Activated CD8-positive, alpha-beta T cell treated with anti-CD3 and anti-CD28 coated beads, Interleukin-2, amount 10 ng/mL, durations not matched to agents 7 days and 5 days (primary cell): ENCODE measurements around the gene TOX2. TPM values are rescaled to one million over a fixed set of nuclear protein-coding genes. Genes with fewer than 3 reads are reported as not detected.

ENCODE experiments used
- ATAC-seq: fragments of 150-1000 bp; cut with Tn5 transposase; one replicate; pipeline ENCODE4 v1.10.0; 2021; ENCODE audit warnings: moderate library complexity
- CTCF ChIA-PET: fragments of 350-600 bp; sonication (Branson Sonifier 250); formaldehyde crosslinking; loops from one replicate; lab custom pipeline; 2021; ENCODE audit warnings: antibody characterized with exemption; lab: Charles Lee
- POLR2A ChIA-PET: fragments of 350-600 bp; sonication (Branson Sonifier 250); formaldehyde crosslinking; loops from one replicate; lab custom pipeline; 2021; ENCODE audit warnings: antibody characterized with exemption; lab: Charles Lee
- DNase-seq: peaks from one replicate; pipeline ENCODE4 v3.0.0-alpha.2; 2020
- H3K27ac Mint-ChIP-seq: one replicate; pipeline ENCODE4 v1.8.0; 2021; ENCODE audit warnings: mild to moderate bottlenecking, mixed read lengths
- H3K27me3 Mint-ChIP-seq: one replicate; pipeline ENCODE4 v1.8.0; 2021; ENCODE audit warnings: low read depth, mixed read lengths
- H3K36me3 Mint-ChIP-seq: one replicate; pipeline ENCODE4 v1.8.0; 2021; ENCODE audit warnings: low read depth, mixed read lengths
- H3K4me1 Mint-ChIP-seq: one replicate; pipeline ENCODE4 v1.8.0; 2021; ENCODE audit warnings: low read depth, mixed read lengths
- H3K4me3 Mint-ChIP-seq: one replicate; pipeline ENCODE4 v1.8.0; 2021; ENCODE audit warnings: mild to moderate bottlenecking, mixed read lengths
- H3K9me3 Mint-ChIP-seq: one replicate; pipeline ENCODE4 v1.8.0; 2022; ENCODE audit warnings: mixed read lengths; ENCODE audit not compliant: insufficient read depth
- total RNA-seq, 2 experiments: library from RNA; stranded (reverse); gene quantifications; one replicate each; pipeline ENCODE4 v1.2.3, GENCODE V29; 2021

Gene TOX2
- total RNA-seq, 2 experiments from 2014 or later = 0.31 to 0.61 TPM

DNA sequence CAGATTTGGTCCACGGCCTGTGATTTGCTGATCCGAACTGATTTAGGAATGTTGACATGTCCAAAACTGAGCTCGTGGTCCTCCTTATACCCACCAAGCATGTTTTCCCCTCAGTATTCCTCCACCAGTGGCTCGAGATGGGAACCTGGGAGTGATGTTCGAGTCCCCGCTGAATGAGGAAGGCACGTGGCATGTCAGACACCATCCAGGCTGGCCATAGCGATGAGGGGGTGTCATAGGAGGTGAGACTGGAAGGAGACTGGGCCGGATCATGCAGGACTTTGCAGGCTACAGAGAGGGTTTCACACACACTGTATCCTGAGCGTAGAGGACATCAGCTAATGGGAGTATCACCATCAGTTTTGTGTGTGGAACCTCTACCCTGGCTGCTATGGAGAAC lies 78.2 kb downstream of the TOX2 start:
- peaks cover 33% of the 10 kb centered on the region for H3K27me3 Mint-ChIP-seq
- H3K27ac Mint-ChIP-seq = no peak overlapping the region
- peaks cover 8% of the 10 kb centered on the region for H3K9me3 Mint-ChIP-seq
- peaks cover 8% of the 10 kb centered on the region for H3K36me3 Mint-ChIP-seq
- no peak overlapping the region for H3K4me3 Mint-ChIP-seq
- ATAC-seq (no peak), DNase-seq (no peak)
- ChIA-PET POLR2A (no interaction called here), CTCF (interaction anchor here (1.2 kb wide), 1 partner anchor 14 kb away, joined by 3 read pairs; no protein-coding TSS in a partner anchor)
- peaks cover 7% of the 10 kb centered on the region for H3K4me1 Mint-ChIP-seq

DNA sequence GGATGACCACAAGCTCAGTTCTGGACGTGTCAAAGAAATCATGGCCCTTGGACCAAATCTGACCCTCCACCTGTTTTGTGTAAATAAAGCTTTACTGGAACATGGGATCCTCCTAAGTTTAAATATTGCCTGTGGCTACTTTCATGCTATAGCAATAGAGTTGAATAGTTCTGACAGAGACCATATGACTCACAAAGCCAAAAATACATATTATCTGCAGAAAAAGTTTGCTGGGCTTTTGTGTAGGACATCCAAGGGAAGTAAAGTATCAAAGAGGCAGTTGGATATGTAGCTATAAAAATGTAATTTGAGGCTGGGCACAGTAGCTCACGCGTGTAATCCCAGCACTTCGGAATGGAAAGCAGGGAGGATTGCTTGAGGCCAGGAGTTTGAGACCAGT lies 78.9 kb downstream of the TOX2 start:
- H3K4me1 Mint-ChIP-seq = peaks cover 2% of the 10 kb centered on the region
- ATAC-seq = no peak
- peaks cover 7% of the 10 kb centered on the region for H3K36me3 Mint-ChIP-seq
- H3K27me3 Mint-ChIP-seq = peaks cover 37% of the 10 kb centered on the region
- no peak overlapping the region for H3K27ac Mint-ChIP-seq
- no peak for DNase-seq
- CTCF ChIA-PET = interaction anchor here (1.2 kb wide), 1 partner anchor 14 kb away, joined by 3 read pairs; no protein-coding TSS in a partner anchor
- peaks cover 8% of the 10 kb centered on the region for H3K9me3 Mint-ChIP-seq
- POLR2A ChIA-PET = no interaction called here
- H3K4me3 Mint-ChIP-seq = no peak overlapping the region

DNA sequence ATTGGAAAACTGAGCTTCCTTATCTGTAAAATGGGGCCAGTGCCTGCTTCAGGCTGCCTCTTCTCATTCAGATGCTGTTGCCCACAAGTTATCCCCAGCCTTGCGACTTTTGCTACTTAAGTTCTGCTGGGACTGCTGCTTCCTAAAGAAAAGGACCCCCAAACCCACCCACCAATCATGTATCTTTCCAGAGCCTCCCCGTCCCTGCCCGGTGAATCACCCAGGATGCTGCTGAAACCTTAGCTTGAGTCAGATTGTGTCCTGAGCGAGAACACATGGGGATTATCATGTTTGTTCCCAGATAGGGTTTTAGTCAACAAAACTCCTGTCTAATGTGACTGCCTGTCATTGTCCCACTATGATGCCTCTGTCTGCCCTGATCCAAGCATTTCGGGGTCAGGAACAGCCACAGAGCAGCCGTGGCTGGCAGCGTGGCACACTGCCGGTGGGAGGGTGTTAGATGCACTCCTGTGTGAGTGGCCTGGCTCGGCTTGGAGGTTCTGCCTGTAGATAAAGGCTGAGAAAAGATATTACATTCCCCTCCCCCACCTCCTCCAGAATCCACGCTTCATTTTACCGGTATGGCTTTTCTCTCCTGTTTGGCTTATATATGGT lies 79.9 kb downstream of the TOX2 start:
- ATAC-seq (no peak), DNase-seq (no peak)
- H3K4me1 Mint-ChIP-seq = peaks cover 2% of the 10 kb centered on the region
- H3K36me3 Mint-ChIP-seq = peaks cover 5% of the 10 kb centered on the region
- ChIA-PET CTCF (interaction anchor here (0.7 kb wide), 1 partner anchor 11 kb away, joined by 3 read pairs; no protein-coding TSS in a partner anchor), POLR2A (no interaction called here)
- no peak overlapping the region for H3K27ac Mint-ChIP-seq
- H3K9me3 Mint-ChIP-seq = peaks cover 6% of the 10 kb centered on the region
- H3K4me3 Mint-ChIP-seq = no peak overlapping the region
- H3K27me3 Mint-ChIP-seq = peaks cover 36% of the 10 kb centered on the region

DNA sequence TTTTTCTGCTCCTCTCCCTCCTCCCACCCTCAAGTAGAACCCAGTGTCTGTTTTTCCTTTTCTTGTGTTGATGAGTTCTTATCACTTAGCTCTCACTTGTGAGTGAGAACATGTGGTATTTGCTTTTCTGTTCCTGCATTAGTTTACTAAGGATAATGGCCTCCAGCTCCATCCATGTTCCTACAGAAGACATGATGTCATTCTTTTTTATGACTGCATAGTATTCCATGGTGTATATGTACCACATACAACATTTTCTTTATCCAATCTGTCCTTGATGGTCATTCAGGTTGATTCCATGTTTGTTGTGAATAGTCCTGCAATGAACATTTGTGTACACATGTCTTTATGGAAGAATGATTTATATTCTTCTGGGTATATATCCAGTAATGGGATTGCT lies 81.0 kb downstream of the TOX2 start:
- no peaks in the 10 kb centered on the region for H3K9me3 Mint-ChIP-seq
- no peak overlapping the region for H3K27ac Mint-ChIP-seq
- ChIA-PET POLR2A (interaction anchor here (0.9 kb wide), 1 partner anchor 13 kb away, joined by 3 read pairs; no protein-coding TSS in a partner anchor), CTCF (interaction anchor here (1.8 kb wide), 1 partner anchor 12 kb away, joined by 5 read pairs; no protein-coding TSS in a partner anchor)
- ATAC-seq (no peak), DNase-seq (no peak)
- no peak overlapping the region for H3K4me3 Mint-ChIP-seq
- H3K27me3 Mint-ChIP-seq = peaks cover 47% of the 10 kb centered on the region
- peaks cover 2% of the 10 kb centered on the region for H3K4me1 Mint-ChIP-seq
- peaks cover 2% of the 10 kb centered on the region for H3K36me3 Mint-ChIP-seq

DNA sequence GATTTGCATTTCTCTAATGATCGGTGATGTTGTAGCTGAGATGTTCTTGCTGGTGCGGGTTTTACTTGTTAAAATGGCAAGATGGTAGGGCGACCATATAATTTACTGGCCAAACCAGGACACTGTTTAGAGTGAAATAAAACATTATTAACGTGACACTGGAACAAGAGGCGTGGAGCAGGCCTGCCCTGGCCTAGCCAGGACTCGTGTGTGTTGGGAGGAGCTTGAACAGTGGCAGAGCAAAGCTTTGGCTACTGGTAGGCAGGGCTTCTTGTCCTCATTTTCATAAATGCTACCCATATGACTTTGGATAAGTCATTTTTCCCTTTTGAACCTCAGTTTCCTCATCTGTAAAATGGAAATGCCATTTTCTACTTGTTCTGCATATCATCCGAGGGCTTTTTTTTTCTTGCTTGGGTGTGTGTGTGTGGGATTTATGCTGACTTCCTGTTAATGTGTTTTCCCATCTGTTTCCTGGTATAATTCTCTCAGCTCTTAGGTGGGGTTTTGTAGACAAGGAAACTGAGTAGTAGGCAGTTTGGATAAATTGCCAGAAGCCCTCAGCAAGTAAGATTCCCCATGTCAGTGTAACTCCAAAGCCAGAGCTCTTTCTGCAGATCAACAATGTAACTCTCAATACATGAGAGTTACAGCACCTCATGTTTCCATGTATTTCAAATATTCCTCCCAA lies 81.7 kb downstream of the TOX2 start:
- peaks cover 48% of the 10 kb centered on the region for H3K27me3 Mint-ChIP-seq
- peaks cover 2% of the 10 kb centered on the region for H3K36me3 Mint-ChIP-seq
- no peak overlapping the region for H3K4me3 Mint-ChIP-seq
- POLR2A ChIA-PET = interaction anchor here (0.6 to 1.1 kb wide), 2 partner anchors 18 to 64 kb away, joined by 3 read pairs; no protein-coding TSS in a partner anchor
- no peaks in the 10 kb centered on the region for H3K9me3 Mint-ChIP-seq
- DNase-seq = no peak
- no peak overlapping the region for H3K27ac Mint-ChIP-seq
- peaks cover 2% of the 10 kb centered on the region for H3K4me1 Mint-ChIP-seq
- CTCF ChIA-PET = interaction anchor here (1.0 to 1.8 kb wide), 3 partner anchors 13 to 60 kb away, joined by 4 to 5 read pairs (median 4); no protein-coding TSS in a partner anchor
- ATAC-seq = no peak

DNA sequence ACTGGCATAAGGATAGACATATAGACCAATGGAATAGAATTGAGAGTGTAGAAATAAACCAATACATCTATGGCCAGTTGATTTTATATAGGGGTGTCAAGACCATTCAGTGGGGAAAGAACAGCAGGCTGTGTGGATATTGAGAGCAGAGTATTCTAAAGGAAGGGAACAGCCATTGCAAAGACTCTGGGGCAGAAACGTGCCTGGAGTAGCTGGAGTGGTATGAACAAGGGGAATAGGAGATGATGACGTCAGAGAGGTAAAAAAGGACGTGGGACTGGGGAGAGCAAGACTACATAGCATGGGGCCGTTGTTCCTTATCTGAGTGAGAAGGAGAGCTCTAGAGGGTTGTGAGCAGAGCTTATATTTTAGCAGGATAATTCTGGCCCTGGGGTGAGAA lies 85.2 kb downstream of the TOX2 start:
- CTCF ChIA-PET = no interaction called here
- POLR2A ChIA-PET = no interaction called here

DNA sequence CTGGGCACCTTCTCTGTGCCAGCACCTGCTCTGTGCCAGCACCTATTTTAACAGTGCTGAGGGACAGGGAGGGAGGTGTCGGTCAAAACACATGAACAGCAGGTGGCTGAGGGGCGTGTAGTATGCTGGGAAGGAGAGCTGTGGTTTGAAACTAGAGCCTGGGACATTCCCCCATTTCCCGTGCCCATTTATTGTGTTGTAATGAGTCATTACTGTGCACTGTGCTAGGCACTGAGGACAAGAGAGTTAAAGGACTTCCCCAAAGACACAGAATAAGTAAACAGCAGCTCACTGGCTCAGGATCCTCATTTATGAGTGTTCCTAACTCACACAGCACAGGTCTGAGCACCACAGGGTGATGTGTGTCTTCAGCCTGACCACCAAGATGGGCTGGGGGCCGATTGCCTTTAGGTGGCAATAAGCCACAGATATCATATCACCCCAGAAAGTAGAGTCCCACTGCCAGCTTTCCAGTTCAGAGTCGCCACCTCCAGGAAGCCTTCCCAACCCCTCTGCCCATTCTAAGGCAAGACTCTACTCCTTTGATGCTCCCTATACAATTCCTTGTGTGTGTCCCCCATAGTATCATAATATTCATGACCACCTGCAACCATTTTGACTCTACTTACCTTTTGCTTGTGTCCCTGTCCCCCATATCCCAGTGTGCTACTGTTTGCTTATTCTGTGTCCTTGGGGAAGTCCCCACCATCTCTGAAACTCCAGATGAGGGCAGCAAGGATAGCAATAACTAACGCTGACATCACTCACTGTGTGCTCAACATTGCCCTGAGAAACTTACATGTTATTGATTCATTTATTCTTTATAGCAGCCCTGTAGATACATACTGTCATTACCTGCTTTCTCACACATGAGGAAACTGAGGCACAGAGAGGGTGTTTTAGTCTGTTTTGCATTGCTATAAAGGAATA lies 87.3 kb downstream of the TOX2 start:
- ChIA-PET CTCF (no interaction called here), POLR2A (no interaction called here)
- Mint-ChIP-seq H3K27me3 (peaks cover 71% of the 10 kb centered on the region), H3K4me3 (no peak overlapping the region), H3K27ac (no peak overlapping the region), H3K36me3 (peaks cover 2% of the 10 kb centered on the region), H3K9me3 (no peaks in the 10 kb centered on the region), H3K4me1 (peaks cover 25% of the 10 kb centered on the region)
- DNase-seq (no peak), ATAC-seq (no peak)

More for the DNA sequence above, 85.2 kb downstream of the TOX2 start:
- Mint-ChIP-seq H3K27me3 (peaks cover 72% of the 10 kb centered on the region), H3K36me3 (peaks cover 2% of the 10 kb centered on the region), H3K9me3 (no peaks in the 10 kb centered on the region), H3K27ac (no peak overlapping the region), H3K4me3 (no peak overlapping the region), H3K4me1 (peaks cover 23% of the 10 kb centered on the region)
- ATAC-seq (no peak), DNase-seq (no peak)

DNA sequence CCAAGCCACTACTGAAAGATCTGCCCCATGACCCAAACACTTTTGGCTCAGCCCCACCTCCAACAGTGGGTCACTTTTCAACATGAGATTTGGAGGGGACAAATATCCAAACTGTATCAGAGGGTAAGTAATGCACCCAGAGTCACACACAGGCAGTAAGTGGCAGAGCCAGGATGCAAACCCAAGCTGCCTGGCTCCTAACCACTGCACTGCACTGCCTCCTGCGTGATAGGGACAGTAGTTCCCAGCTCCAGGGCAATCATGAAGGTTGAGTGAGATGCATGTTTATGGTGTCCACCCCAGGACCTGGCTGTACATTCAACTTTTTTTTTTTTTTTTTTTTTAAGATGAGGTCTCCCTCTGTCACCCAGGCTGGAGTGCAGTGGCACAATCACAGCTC lies 88.2 kb downstream of the TOX2 start:
- CTCF ChIA-PET = no interaction called here
- H3K4me3 Mint-ChIP-seq = no peak overlapping the region
- H3K4me1 Mint-ChIP-seq = peaks cover 25% of the 10 kb centered on the region
- H3K36me3 Mint-ChIP-seq = peaks cover under 1% of the 10 kb centered on the region
- no peaks in the 10 kb centered on the region for H3K9me3 Mint-ChIP-seq
- ATAC-seq = no peak
- H3K27ac Mint-ChIP-seq = no peak overlapping the region
- POLR2A ChIA-PET = interaction anchor here (0.9 kb wide), 1 partner anchor 147 kb away, joined by 3 read pairs; no protein-coding TSS in a partner anchor
- DNase-seq = no peak
- peaks cover 71% of the 10 kb centered on the region for H3K27me3 Mint-ChIP-seq

DNA sequence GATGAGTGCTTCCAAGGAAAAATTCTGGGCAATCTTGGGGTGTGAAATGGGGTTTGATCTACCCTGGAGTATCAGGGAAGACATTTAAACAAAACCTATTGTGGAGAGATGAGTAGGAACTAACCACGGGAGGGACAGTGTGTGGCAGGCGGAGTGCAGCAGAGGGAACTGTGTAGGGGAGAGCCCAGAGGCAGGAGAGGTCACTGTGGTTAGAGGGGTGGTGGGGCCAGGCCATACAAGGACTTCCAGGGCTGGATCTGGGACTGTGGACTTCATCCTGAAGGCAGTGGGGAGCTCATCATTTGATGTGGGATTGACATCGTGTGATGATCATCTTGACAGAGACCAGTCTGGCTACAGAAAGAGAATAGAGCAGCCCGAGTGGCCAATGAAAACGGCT lies 89.0 kb downstream of the TOX2 start:
- Mint-ChIP-seq H3K4me1 (peaks cover 25% of the 10 kb centered on the region), H3K9me3 (no peaks in the 10 kb centered on the region), H3K27me3 (peaks cover 72% of the 10 kb centered on the region), H3K4me3 (no peak overlapping the region), H3K36me3 (no peaks in the 10 kb centered on the region), H3K27ac (no peak overlapping the region)
- POLR2A ChIA-PET = no interaction called here
- DNase-seq = no peak
- no peak for ATAC-seq
- CTCF ChIA-PET = interaction anchor here (1.0 kb wide), 1 partner anchor 242 kb away, joined by 4 read pairs; no protein-coding TSS in a partner anchor

DNA sequence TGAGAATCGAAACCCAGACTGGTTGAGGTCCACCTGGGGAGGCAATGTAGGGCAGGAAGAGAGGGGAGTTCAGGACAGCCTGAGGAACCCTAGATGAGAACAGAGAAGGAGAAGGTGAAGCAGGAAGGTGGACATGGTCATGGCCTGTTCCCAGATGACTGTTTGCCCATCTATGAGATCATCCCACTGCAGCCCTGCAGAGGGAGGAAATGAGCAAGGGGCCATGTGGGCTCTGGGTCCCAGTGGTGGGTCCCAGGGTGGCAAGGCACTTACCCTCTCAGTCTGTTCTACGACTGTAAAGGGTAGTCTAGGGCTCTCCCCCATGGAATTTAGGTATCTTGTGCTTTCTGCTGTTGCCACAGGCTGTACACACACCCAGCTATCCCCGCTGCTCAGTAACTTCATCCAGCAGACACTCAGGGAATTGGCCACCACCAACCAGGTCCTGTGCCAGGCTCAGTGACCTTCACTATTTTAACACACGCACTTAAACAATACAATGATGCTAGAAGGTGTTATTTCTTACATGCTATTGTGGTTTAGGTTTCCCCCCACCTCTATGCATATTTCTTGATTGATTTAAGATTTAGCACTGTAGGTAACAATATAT lies 89.8 kb downstream of the TOX2 start:
- Mint-ChIP-seq H3K27ac (no peak overlapping the region), H3K9me3 (no peaks in the 10 kb centered on the region), H3K27me3 (peaks cover 78% of the 10 kb centered on the region), H3K4me1 (peaks cover 25% of the 10 kb centered on the region), H3K36me3 (no peaks in the 10 kb centered on the region), H3K4me3 (no peak overlapping the region)
- POLR2A ChIA-PET = no interaction called here
- CTCF ChIA-PET = interaction anchor here (1.0 kb wide), 1 partner anchor 243 kb away, joined by 4 read pairs; no protein-coding TSS in a partner anchor
- ATAC-seq = no peak
- no peak for DNase-seq

DNA sequence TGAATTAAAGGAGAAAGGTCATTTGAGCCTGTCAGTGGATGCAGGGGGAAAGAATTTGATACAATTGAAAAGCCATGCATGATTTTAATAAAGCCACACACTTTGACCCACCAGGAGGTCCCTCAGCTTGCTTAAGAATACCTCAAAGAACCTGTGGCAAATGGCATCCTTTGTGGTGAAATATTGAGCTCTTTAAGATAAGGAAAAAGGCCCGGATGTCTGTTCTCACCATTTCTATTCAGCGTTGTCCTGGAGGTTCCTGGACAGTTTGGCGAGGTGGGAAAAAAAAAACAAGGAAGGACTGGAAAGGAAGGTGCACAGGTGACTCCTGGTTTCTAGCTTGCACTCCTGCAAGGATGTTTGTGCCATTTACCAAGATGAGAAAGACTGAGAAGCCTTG lies 91.0 kb downstream of the TOX2 start:
- no peaks in the 10 kb centered on the region for H3K36me3 Mint-ChIP-seq
- peaks cover 74% of the 10 kb centered on the region for H3K27me3 Mint-ChIP-seq
- H3K27ac Mint-ChIP-seq = no peak overlapping the region
- H3K4me1 Mint-ChIP-seq = peaks cover 31% of the 10 kb centered on the region
- POLR2A ChIA-PET = no interaction called here
- H3K9me3 Mint-ChIP-seq = no peaks in the 10 kb centered on the region
- ATAC-seq = no peak
- CTCF ChIA-PET = interaction anchor here (1.8 kb wide), 1 partner anchor 22 kb away, joined by 7 read pairs; no protein-coding TSS in a partner anchor
- no peak for DNase-seq
- no peak overlapping the region for H3K4me3 Mint-ChIP-seq
